ENCODE data around the gene ADGRD2. TPM values are rescaled to one million over a fixed set of nuclear protein-coding genes. Genes with fewer than 3 reads are reported as not detected.

Gene ADGRD2
- total RNA-seq, 1 experiment from 2014 or later = not detected

DNA sequence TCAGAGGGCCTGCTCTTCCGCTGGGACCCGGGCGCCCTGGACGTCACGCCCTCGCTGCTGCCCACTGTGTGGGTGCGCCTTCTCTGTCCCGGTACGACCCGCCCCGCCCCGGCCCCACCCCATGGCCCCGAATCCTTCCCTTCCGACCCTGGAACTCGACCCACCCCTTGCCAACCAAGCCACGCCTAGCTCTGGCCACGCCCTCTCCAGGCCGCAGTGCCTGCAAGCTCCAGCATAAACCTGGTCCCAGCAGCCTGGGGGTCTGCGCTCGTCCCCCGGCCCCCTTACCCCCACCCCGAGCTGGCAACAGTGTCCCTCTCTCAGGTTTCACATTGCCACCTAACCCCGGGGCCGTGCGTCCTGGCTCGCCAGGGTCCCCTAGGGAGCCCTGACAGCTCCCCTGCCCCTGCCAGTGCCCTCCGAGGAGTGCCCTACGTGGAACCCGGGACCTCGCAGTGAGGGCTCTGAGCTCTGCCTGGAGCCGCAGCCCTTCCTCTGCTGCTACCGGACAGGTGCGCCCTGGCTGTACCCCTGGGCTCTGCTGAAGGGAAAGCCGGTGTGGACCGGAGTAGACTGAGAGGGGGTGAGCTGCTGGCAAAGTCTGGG, 3.4 kb downstream of the ADGRD2 start:
- Histone ChIP-seq H3K27me3 (ENCODE audit: insufficient read depth, low read length) (no peaks in the 10 kb centered on the region), H3K36me3 (ENCODE audit: control insufficient read depth in 1 of 2, insufficient read depth in 2 of 2, low read length in 2 of 2) (no peaks in the 10 kb centered on the region), H3K27ac (ENCODE audit: low read depth, low read length) (peak overlapping the region; percentile 50; the same call in 1 of the 2 replicates), H3K9me2 (ENCODE audit: insufficient read depth) (no peaks in the 10 kb centered on the region), H4K20me1 (ENCODE audit: insufficient read depth) (no peaks in the 10 kb centered on the region), H3K4me1 (ENCODE audit: control insufficient read depth in 1 of 2, insufficient read depth in 2 of 2, low read length in 2 of 2) (peaks cover 6 to 19% of the 10 kb centered on the region in 2 experiments; a peak in 2 of 4 replicates), H3K4me2 (ENCODE audit: low read length) (peak overlapping the region; percentile 78), H3K9me3 (ENCODE audit: control insufficient read depth in 1 of 2, insufficient read depth in 1 of 2, low read depth in 1 of 2, low read length in 2 of 2) (no peaks in the 10 kb centered on the region), H2AFZ (ENCODE audit: low read depth, low read length, poor library complexity, severe bottlenecking) (peak overlapping the region; percentile 15), H3K4me3 (replicated peaks in 1 of 2; ENCODE audit: low read depth in 1 of 2, low read length in 2 of 2) (peak overlapping the region; percentile 36 to 58), H3K9ac (ENCODE audit: low read length) (peak overlapping the region; percentile 41), H3K79me2 (ENCODE audit: insufficient read depth, low read length) (no peaks in the 10 kb centered on the region)
- ChIA-PET CTCF (interaction anchor here (1.0 kb wide), 1 partner anchor 37 kb away, joined by 3 read pairs; no protein-coding TSS in a partner anchor), RAD21 (ENCODE audit: low non-redundant PET in 1 of 2, low total read pairs in 2 of 2, uncharacterized antibody in 2 of 2, unreplicated experiment in 2 of 2) (no interaction called here), POLR2A (interaction anchor here (0.6 kb wide), 1 partner anchor 12 kb away, joined by 3 read pairs; no protein-coding TSS in a partner anchor)
- intact Hi-C loops (cut with micrococcal nuclease) = no loop called here
- peak; percentile 21 for DNase-seq (ENCODE audit: low read depth, low spot score)
- ATAC-seq = peak; percentile 90
- BruUV-seq (replicated peaks) = no TSS peak
- no peak for TF ChIP-seq EZH2 (IDR thresholded peaks at IDR 0.05)
- no peak for TF ChIP-seq SIN3A (IDR thresholded peaks at IDR 0.05; ENCODE audit: low read depth)
- TF ChIP-seq ZFX (IDR thresholded peaks at IDR 0.05) = 0 out of 2 replicates have a peak, but pooled peaks have one; percentile 2
- TF ChIP-seq POLR2AphosphoS5 (IDR thresholded peaks at IDR 0.05; ENCODE audit: low read depth, low read length) = 0 out of 2 replicates have a peak, but pooled peaks have one; percentile 45

DNA sequence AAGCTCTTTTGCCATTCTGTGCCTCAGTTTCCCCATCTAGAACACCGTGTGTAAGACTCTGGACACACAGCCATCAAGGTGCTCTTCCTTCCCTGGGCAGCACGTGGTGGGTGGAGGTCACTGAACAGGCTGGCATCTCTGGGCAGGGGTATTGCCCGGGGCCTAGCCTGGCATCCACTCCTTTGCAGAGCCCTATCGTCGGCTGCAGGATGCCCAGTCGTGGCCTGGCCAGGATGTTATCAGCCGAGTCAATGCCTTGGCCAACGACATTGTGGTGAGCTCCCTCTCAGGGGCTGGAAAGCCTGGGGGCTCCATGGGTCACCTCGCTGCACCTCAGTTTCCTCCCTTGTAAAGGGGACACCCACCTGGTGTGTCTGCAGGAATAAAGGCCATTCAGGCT, 4.0 kb downstream of the ADGRD2 start:
- ChIA-PET CTCF (interaction anchor here (1.0 kb wide), 1 partner anchor 38 kb away, joined by 3 read pairs; no protein-coding TSS in a partner anchor), POLR2A (no interaction called here), RAD21 (ENCODE audit: low non-redundant PET in 1 of 2, low total read pairs in 2 of 2, uncharacterized antibody in 2 of 2, unreplicated experiment in 2 of 2) (no interaction called here)
- H3K4me1 ChIP-seq (ENCODE audit: control insufficient read depth in 1 of 2, insufficient read depth in 2 of 2, low read length in 2 of 2) = peaks cover 6 to 19% of the 10 kb centered on the region in 2 experiments; a peak in 2 of 4 replicates
- H3K27ac ChIP-seq (ENCODE audit: low read depth, low read length) = no peak overlapping the region
- no peak overlapping the region for H3K4me3 ChIP-seq (replicated peaks in 1 of 2; ENCODE audit: low read depth in 1 of 2, low read length in 2 of 2)
- H3K79me2 ChIP-seq (ENCODE audit: insufficient read depth, low read length) = no peaks in the 10 kb centered on the region
- no peak overlapping the region for H2AFZ ChIP-seq (ENCODE audit: low read depth, low read length, poor library complexity, severe bottlenecking)
- H3K9ac ChIP-seq (ENCODE audit: low read length) = no peak overlapping the region
- H3K9me2 ChIP-seq (ENCODE audit: insufficient read depth) = no peaks in the 10 kb centered on the region
- no peaks in the 10 kb centered on the region for H3K9me3 ChIP-seq (ENCODE audit: control insufficient read depth in 1 of 2, insufficient read depth in 1 of 2, low read depth in 1 of 2, low read length in 2 of 2)
- BruUV-seq (replicated peaks) = no TSS peak
- H3K36me3 ChIP-seq (ENCODE audit: control insufficient read depth in 1 of 2, insufficient read depth in 2 of 2, low read length in 2 of 2) = no peaks in the 10 kb centered on the region
- no peak for DNase-seq (ENCODE audit: low read depth, low spot score)
- ATAC-seq = no peak
- H3K27me3 ChIP-seq (ENCODE audit: insufficient read depth, low read length) = no peaks in the 10 kb centered on the region
- intact Hi-C loops (cut with micrococcal nuclease) = no loop called here
- no peaks in the 10 kb centered on the region for H4K20me1 ChIP-seq (ENCODE audit: insufficient read depth)
- H3K4me2 ChIP-seq (ENCODE audit: low read length) = no peak overlapping the region
- TF ChIP-seq EGR1 (IDR thresholded peaks at IDR 0.05; ENCODE audit: low read depth) = no peak
- no peak for TF ChIP-seq ZFX (IDR thresholded peaks at IDR 0.05)
- no peak for TF ChIP-seq POLR2A (IDR thresholded peaks at IDR 0.05; ENCODE audit: borderline replicate concordance, extremely low read depth, insufficient read depth, insufficient read length)
- TF ChIP-seq RAD21 (IDR thresholded peaks at IDR 0.05; ENCODE audit: low read depth) = no peak
- no peak for TF ChIP-seq FOSL1 (IDR thresholded peaks at IDR 0.05; ENCODE audit: low read depth)
- TF ChIP-seq, protein P1, sequence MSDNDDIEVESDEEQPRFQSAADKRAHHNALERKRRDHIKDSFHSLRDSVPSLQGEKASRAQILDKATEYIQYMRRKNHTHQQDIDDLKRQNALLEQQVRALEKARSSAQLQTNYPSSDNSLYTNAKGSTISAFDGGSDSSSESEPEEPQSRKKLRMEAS (IDR thresholded peaks at IDR 0.05) = no peak
- TF ChIP-seq YY1 (IDR thresholded peaks at IDR 0.05; ENCODE audit: extremely low read depth, insufficient replicate concordance, low read depth, low read length) = no peak
- TF ChIP-seq ZNF274 (IDR thresholded peaks at IDR 0.05; ENCODE audit: low read depth, low read length) = no peak
- TF ChIP-seq SP1 (IDR thresholded peaks at IDR 0.05; ENCODE audit: low read depth) = no peak
- no peak for TF ChIP-seq JUND (IDR thresholded peaks at IDR 0.05)
- no peak for TF ChIP-seq POLR2AphosphoS5 (IDR thresholded peaks at IDR 0.05; ENCODE audit: low read depth, low read length)
- TF ChIP-seq TCF7L2 (IDR thresholded peaks at IDR 0.05; ENCODE audit: borderline replicate concordance, extremely low read depth, insufficient read depth, insufficient read length) = no peak
- TF ChIP-seq, protein P2, sequence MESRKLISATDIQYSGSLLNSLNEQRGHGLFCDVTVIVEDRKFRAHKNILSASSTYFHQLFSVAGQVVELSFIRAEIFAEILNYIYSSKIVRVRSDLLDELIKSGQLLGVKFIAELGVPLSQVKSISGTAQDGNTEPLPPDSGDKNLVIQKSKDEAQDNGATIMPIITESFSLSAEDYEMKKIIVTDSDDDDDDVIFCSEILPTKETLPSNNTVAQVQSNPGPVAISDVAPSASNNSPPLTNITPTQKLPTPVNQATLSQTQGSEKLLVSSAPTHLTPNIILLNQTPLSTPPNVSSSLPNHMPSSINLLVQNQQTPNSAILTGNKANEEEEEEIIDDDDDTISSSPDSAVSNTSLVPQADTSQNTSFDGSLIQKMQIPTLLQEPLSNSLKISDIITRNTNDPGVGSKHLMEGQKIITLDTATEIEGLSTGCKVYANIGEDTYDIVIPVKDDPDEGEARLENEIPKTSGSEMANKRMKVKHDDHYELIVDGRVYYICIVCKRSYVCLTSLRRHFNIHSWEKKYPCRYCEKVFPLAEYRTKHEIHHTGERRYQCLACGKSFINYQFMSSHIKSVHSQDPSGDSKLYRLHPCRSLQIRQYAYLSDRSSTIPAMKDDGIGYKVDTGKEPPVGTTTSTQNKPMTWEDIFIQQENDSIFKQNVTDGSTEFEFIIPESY (IDR thresholded peaks at IDR 0.05; ENCODE audit: extremely low read depth, insufficient replicate concordance, low read length) = no peak
- TF ChIP-seq SIN3A (IDR thresholded peaks at IDR 0.05; ENCODE audit: low read depth) = no peak
- no peak for TF ChIP-seq EZH2 (IDR thresholded peaks at IDR 0.05)
- TF ChIP-seq CEBPB (IDR thresholded peaks at IDR 0.05; ENCODE audit: low read depth) = no peak
- TF ChIP-seq, protein P3, sequence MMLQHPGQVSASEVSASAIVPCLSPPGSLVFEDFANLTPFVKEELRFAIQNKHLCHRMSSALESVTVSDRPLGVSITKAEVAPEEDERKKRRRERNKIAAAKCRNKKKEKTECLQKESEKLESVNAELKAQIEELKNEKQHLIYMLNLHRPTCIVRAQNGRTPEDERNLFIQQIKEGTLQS (IDR thresholded peaks at IDR 0.05) = no peak

Measured in HCT116 (cell line).